ENCODE results near the gene EZR.
"Not testable (repeated sequence)": the region's sequence is repeated elsewhere in the genome, so short reads cannot be mapped to it uniquely, and the experiment has no call there.

EZR gene

DNA sequence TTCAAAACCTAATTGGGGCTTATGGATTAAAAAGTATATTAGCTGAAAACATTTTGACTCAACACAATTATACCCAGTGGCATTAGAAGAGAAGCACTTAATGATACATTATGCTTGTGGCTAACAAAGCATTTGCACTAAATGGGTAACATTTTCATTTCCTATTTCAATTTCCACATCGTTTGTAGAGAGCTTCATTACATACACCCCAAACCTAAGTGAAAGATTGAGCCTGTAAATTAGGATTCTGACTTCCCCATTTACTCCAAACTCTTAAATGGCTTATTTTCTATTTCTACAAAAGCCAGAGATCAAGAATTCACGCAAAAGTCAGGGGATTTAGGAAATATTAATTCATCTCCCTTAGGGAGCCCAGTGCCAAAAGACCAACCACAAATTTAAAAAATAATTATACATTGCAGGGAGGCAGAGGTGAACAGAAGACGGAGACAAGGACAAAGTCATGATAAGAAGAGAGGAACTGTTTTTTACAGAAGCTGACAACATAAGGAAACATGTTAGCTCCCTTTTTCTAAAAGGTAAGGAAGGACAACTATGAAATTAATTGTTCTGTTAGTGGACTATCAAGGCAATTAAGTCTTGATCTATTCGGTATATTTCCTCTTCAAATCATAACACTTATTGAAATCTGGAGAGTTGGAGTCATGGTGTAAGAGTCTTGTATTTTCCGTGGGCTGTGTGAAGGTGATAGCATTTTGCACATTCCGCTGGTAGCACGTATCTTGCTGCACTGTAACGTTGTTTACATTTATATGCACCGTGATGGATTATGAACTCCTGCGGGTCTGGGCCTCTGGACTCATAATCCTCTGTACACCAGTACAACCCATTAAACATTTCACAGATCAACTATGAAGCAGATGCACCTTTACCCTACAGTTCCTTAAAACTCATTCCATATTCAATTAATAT is 24.8 kb upstream of the EZR start:
- no peak for DNase-seq (ENCODE audit: low read depth, low spot score)

DNA sequence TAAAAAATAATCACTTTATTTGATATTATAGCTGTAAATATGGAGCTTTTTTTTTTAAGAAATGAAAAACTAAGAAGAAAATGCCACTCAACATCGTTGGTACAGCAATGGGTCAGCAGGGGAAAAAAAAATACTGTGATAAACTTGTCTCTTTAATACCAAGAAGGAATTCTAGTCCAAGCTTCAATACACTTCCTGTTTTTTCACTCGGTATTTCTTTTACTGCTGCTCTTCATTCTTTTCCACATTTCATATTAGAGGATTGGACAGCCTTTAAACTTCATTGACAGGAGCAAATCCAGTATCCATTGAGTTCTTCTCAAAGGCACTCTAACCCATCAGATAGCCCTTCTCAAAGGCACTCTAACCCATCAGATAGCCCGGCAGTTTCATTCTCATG is 22.2 kb upstream of the EZR start:
- DNase-seq (ENCODE audit: low read depth, low spot score), result no peak

DNA sequence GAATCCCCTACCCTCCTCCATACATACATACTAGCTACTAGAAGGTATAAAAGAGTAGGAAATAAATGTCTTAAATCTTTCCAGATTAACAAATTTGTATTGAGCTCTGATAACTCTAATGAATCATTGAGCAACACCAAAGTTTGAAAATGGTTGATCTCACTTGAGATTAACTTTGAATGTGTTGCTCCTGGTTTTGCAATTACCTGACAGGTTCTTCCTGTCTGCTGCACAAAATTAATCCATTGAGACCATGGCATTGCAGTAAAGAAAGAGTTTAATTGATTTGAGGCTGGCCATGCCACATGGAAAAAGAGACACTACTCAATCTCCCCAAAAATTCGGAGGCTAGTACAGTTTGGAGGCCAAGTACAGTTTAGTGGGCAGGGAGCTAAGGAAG is 21.3 kb upstream of the EZR start:
- DNase-seq (ENCODE audit: low read depth, low spot score), result no peak

DNA sequence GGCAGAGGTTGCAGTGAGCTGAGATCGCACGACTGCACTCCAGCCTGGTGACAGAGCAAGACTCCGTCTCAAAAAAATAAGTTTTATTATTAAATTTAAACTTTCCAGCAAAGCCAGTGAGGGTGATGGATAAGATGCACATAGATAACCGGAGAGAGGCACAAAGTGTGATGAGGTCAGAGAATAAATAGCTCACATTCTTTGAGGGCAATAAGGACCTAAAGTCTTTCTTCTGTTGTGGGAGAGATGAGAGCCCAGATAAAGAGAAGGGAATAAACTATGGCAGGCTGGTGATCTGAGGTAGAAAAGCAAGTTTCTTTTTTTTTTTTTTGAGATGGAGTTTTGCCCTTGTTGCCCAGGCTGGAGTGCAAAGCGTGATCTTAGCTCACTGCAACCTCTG is 20.6 kb upstream of the EZR start:
- no peak for DNase-seq (ENCODE audit: low read depth, low spot score)

DNA sequence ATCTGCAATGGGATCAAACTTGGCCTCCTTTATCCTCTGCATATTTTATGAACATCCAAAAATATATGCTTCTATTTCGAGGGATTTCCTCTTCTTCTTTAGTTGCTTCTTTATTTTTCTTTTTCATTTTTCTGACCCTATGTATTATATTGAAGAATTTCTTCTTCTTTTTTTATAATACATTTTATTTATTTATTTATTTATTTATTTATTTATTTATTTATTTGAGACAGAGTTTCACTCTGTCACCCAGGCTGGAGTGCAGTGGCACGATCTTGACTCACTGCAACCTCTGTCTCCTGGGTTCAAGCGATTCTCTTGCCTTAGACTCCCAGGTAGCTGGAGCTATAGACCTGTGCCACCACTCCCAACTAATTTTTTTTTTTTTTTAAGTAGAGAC is 19.6 kb upstream of the EZR start:
- not testable (repeated sequence) for DNase-seq (ENCODE audit: low read depth, low spot score)

DNA sequence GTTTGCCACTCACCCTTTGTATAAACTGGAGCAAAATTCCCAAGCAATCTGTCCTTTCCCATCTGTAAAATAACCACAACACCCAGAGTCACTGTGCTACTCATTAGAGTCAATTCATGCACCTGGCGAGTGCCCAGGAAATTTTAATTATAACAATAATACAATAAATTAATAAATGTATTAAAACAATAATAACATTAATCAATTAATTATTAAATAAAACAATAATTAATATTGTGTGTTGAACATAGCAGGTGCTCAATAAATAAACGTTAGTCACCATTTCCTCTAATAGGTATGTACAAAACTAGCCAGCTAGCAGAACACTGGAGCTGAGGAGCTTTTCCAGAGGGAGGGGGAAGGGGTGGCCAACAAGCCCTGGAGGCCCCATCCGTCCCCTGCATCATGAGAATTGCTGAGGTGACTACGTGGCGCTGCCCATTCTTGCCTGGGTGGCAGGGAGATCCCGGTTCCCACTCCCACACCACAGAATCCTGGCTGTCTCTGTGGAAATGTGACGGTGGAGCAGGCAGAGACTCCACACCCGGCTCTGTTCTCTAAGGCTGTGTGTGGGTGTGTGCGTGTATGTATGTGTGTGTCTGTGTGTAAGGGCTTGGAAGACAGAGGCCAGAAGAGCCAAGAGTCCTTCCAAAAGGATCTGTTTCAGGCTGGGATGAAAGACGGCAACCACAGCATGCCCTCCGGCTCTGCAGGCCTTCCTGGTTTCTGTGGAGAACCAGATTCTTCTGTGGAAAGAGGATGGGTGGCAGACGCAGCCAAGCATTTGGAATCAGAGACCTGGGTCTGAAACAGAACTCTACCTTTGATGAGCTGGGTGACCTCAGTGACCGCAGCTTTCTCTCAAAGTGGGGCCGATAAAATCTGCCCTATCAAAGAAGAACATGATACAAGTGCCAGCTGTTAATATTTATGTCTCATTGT is 18.8 kb upstream of the EZR start:
- DNase-seq (ENCODE audit: low read depth, low spot score), result no peak

DNA sequence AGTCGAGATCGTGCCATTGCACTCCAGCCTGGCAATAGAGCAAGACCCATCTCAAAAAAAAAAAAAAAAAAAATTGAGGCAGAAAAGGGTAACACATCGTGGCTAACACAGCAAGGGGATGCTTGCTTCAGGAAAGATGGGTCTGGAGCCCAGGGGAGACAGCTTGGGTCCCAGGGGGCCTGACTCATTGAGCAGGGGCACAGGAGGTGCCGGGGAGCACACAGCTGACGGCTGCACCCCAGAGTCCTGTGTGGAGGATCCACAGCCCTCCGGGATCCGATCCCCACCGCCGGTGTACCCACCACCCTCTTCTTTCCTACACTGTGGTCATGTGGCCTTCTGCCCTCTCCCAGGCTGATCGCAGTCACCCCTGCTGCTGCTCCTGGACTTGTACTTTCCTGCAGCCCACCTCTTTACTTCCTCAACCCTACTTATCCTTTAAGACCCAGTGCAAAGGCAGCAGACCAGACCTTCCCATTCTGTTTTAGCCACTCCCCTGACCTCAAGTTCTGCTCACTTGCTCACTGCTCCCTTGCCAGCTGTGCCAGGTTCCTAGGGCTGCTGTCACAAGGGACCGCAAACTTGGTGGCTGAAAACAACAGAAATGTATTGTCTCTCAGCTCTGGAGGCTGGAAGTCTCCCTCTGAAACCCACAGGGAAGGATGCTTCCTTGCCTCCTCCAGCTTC is 17.6 kb upstream of the EZR start:
- no peak for DNase-seq (ENCODE audit: low read depth, low spot score)

DNA sequence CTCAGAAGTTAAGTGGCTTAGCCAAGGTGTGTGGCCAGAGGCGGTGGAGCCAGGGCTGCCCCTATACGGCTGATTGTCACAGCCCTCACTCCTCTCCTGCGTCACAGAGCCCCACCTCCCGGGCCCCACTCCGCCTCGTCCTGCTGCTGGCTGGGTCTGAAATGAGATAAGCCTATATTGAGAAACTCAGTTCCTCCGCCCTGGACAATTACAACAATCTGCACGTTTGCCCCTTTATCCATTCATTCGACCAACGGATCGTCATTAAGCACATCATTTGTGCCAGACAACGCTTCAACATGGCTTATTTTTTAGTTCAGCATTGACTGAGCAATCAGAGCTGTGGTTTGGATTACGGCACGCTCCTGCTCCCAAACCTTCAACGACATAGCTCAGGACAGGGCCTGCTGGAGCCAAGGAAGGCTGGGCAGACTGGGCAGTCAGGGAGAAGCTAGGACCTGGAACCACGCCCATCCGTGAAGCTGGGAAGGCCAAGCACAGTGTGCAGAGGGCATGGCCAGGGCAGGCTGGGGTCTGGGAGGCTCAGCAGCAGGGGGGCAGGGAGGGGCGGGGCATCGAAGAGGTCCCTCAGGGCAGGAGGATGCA is 16.6 kb upstream of the EZR start:
- DNase-seq (ENCODE audit: low read depth, low spot score), result no peak

DNA sequence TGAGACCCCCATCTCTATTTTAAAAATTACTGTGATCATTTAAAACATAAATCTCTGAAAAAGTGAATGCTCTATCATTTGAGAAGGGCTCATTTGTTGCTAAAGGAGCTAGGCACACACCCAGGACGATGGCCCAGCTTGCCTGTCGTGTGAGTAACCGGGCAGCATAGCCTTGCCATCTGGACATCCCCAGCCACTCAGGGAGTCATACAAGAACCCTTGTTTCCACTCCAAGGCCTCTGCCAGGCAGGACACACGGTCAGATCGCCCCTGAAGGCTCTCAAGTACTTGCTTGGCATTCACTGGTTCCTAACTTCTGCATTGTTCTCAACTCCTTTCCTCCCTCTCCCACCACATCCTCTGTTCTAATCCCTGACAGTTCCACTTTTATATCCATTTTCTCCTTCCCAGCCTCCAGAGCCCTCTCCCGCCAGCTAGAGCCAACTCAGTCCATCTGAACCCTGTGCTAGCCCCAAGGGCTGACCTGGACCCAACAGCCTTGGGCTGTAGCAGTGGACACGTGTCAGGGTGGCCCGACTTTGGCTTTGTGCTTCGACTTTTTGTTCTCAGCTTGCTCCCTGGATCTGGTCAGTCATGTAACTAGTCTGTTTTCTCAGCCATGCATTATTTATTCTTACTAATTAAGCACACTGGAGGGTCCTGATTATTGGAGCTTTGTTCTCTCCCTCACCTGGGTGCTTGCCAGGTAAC is 15.7 kb upstream of the EZR start:
- DNase-seq (ENCODE audit: low read depth, low spot score), result no peak

DNA sequence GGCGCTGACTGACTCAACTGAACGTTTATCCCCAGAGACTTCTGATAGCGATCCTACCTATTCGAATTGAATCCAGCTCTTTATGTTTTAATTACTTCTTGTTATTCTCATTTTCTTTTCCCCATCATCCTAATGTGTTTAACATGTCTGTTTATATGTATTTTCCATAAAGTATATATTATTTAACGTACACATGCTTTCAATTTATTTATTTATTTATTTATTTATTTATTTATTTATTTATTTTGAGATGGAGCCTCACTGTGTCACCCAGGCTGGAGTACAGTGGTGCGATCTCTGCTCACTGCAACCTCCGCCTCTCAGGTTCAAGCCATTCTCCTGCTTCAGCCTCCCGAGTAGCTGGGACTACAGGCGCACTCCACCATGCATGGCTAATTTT is 13.6 kb upstream of the EZR start:
- DNase-seq (ENCODE audit: low read depth, low spot score), result not testable (repeated sequence)

DNA sequence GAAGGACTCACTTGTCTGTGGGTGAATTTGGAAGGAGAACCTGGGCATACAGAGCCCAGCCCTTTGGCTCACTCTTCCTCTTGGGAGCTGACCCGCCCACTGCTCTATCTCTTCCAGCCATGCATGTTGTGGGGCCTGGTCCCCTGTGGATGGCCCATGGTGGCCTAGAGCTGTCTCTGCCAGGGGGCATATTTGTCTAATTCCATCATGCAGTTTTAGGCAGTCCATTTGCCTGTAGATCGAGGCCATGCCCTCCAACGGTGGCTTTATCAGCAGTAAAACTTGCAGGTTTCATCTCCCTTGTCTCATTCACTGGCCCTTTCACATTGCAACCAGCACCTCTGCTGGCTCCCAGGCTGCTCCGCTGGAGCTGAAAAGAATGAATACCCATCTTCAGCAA is 12.9 kb upstream of the EZR start:
- DNase-seq (ENCODE audit: low read depth, low spot score), result no peak

DNA sequence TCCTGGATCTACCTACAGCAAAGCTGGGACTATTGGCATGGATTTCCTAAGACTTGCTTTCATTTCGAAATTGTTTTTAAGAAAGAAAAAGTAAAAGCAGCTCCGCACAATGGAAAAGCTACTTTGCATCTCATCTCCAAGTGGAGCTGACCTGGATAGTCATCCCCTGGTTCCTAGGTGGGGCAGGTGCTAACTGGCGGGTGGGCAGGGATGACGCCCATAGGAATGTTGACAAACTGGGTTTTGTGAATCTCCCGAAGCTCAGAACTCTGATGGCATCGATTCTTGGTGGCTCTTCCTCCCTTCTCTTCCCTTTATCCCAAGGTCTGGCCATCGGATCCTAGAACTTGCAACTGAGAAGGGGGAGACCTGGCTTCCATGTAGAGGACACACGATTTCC is 12.4 kb upstream of the EZR start:
- DNase-seq (ENCODE audit: low read depth, low spot score), result no peak

DNA sequence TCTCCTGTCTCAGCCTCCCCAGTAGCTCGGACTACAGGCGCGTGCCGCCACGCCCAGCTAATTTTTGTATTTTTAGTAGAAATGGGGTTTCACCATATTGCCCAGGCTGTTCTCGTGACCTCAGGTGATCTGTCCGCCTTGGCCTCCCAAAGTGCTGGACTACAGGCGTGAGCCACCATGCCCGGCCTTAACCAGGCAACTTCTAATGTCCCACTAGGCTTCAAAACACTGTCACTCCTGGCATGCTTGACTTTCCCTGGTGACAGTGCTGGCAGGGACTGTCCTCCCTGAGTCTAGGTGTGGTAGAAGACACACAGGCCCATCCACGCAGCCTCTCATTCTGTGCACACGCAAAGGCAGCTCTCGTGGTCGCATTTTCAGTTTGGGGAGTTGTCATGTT is 11.6 kb upstream of the EZR start:
- DNase-seq (ENCODE audit: low read depth, low spot score), result no peak

DNA sequence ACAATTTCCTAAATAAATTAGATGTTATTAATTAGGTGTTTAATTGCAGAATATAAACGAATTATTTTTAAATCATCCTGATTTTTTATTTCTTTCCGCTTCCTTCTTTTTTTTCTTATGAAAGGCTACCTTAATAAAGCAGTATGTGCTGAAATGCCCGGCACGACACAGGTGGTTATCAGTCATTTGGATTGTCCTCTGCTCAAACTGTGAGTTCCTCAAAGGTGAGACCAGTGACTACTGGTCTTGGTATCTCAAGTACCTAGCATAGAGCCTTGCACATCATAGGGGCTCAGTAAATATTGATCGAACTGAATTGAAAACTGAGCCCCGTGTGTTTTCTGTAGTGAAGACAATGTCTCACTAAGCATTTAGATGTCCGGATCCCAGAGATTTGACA is 9.6 kb upstream of the EZR start:
- no peak for DNase-seq (ENCODE audit: low read depth, low spot score)

DNA sequence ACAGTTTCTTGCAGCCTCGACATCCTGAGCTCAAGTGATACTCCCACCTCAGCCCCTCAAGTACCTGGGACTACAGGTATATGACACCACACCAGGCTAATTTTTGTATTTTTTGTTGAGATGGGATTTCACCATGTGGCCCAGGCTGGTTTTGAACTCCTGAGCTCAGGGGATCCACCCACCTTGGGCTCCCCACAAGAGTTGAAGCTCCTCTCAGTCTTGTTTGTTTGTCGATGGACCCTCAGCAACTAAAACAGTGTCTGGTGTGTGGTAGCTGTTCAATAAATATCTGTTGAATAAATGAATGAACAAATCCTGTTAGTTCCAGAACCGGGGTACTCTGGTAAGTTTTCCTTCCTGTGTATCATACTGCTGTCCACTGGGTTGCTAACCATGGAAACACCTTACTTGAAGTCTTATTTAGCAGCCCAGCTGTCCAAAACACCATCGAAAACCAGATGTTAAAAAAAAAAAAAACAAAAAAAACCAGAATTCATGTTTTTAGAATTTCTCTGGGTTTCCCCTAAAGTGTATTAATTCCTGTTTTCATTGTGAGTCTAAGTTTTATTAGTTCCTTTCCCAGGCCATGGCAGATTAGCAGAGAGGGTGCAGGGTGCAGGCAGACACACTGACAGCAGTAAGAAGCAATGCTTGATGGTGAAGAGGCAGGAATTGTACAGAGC is 7.8 kb upstream of the EZR start:
- no peak for DNase-seq (ENCODE audit: low read depth, low spot score)

DNA sequence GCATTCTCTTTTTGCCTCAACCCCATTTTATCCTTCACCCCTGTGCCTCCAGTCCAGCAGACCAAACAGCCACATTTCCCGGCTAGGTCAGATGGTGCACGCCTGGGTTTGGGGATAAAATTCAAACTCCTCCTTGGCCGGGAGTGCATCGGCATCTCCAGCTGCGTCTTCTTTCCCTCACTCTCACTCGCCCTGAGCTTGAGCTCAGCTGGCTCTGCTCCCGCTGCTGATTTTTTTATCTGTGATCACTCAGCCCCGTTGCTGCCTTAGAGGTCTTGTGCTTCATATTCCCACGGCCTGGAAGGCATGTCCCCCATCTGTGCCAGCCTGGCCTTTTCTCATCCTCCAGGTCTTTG is 6.8 kb upstream of the EZR start:
- no peak for DNase-seq (ENCODE audit: low read depth, low spot score)

DNA sequence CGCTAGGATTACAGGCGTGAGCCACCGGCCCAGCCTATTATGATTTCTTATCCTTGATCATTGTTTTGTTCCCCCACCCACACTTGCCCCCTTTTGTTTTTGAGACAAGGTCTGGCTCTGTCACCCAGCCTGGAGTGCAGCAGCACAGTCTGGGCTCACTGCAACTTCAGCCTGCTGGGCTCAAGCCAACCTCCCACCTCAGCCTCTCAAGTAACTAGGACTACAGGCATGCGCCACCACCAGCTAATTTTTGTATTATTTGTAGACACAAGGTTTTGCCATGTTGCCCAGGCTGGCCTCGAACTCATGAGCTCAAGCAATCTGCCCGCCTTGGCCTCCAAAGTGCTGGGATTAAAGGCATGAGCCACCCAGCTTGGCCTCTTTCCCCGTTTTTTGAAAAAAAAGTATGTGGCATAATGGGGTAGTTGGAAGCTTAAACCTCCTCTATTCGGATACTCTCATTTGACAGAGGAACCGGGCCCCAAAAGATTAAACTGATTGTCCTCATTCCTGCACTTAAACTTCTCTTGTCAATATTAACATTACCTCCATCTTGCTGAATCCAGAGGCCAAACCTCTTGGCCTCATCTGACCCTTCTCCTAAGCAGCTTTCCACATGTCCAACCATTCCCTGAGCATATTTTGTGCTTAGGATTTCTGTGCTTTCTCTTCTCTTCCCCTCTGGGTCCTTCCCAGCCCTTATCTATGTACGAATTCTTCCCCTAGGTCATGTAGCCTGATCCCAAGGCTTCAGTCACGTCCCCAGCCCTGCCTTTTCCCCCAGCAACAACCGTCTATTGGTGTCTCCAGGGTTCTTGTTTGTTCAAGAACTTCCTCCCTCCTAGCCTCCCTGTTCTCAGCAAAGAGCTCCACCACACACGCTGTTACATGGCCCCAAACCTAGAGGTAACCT is 6.1 kb upstream of the EZR start:
- no peak for DNase-seq (ENCODE audit: low read depth, low spot score)

DNA sequence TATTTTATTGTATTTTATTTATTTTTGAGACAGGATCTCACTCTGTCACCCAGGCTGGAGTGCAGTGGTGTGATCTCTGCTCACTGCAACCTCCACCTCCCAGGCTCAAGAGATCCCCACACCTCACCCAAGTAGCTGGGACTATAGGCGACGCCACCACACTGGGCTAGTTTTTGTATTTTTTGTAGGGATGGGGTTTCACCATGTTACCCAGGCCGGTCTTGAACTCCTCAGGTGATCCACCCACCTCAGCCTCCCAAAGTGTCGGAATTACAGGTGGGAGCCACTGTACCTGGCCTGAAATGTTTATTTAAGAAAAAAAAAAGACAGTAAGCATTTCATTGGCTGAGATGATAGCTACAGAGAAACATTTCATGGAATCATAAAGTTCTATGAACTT is 4.4 kb upstream of the EZR start:
- DNase-seq (ENCODE audit: low read depth, low spot score), result not testable (repeated sequence)

DNA sequence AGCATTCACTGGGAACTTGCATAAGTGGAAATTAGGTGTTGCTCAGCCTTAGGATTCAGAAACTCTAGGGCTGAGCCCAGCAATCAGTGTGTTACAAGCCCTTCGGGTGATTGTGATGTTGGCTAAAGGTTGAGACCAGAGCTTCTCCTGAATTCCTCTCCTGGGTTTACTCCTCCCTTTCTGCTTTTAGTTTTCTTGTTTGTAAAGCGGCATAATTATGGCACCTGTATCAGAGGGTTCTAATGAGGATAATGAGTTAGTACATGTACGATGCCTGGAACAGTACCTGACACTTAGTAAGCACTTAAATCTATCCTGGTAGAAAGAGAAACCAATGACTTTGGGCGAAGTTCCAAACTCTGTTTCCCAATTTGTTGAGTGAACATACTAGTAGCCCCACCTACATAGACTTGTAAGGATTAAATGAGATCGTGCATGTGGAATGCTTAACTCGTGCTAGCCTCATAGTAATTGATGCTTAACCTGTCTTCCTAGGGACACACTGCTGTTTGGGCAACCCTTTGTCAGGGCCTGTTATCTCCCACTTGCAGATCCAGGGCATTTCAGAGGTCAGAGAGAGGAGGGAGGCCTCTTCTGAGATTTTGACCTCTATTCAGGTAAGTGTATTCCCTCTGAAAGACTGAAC is 932 bp upstream of the EZR start:
- no peak for DNase-seq (ENCODE audit: low read depth, low spot score)

Data from smooth muscle cell of the brain vasculature (primary cell).